Right forelimb (tissue), 1 donor: ENCODE results near the gene LRRK2.
"Not testable (repeated sequence)": the region's sequence is repeated elsewhere in the genome, so short reads cannot be mapped to it uniquely, and the experiment has no call there.

ENCODE experiments used
- DNase-seq: peaks from one replicate; pipeline ENCODE4 v3.0.0-alpha.2; 2018

LRRK2 gene

GRCh38 chr12:40325349-40325960 lies 100.7 kb downstream of the LRRK2 start:
- no peak for DNase-seq

- no peak for DNase-seq
Measured at GRCh38 chr12:40327535-40327934, 102.7 kb downstream of the LRRK2 start.

- no peak for DNase-seq
Measured at GRCh38 chr12:40330180-40330579, 105.4 kb downstream of the LRRK2 start.

GRCh38 chr12:40331886-40332285 lies 107.1 kb downstream of the LRRK2 start:
- no peak for DNase-seq

- no peak for DNase-seq
Measured at GRCh38 chr12:40335991-40336390, 111.2 kb downstream of the LRRK2 start.

- DNase-seq, result no peak
Measured at GRCh38 chr12:40336573-40337199, 111.9 kb downstream of the LRRK2 start.

- no peak for DNase-seq
Measured at GRCh38 chr12:40338071-40338470, 113.3 kb downstream of the LRRK2 start.

- DNase-seq, result no peak
Measured at GRCh38 chr12:40338621-40339020, 113.8 kb downstream of the LRRK2 start.

- DNase-seq, result no peak
Measured at GRCh38 chr12:40342010-40342409, 117.2 kb downstream of the LRRK2 start.

- DNase-seq, result no peak
Measured at GRCh38 chr12:40343124-40343523, 118.3 kb downstream of the LRRK2 start.

GRCh38 chr12:40344312-40344711 lies 119.5 kb downstream of the LRRK2 start:
- no peak for DNase-seq

- DNase-seq, result no peak
Measured at GRCh38 chr12:40351976-40352375, 127.2 kb downstream of the LRRK2 start.

- DNase-seq, result no peak
Measured at GRCh38 chr12:40375076-40375475, 150.3 kb downstream of the LRRK2 start.

GRCh38 chr12:40376533-40377267 lies 151.9 kb downstream of the LRRK2 start:
- DNase-seq, result no peak

- no peak for DNase-seq
Measured at GRCh38 chr12:40378691-40379090, 153.9 kb downstream of the LRRK2 start.

- DNase-seq, result no peak
Measured at GRCh38 chr12:40382217-40382616, 157.4 kb downstream of the LRRK2 start.

- not testable (repeated sequence) for DNase-seq
Measured at GRCh38 chr12:40387279-40387678, 162.5 kb downstream of the LRRK2 start.

GRCh38 chr12:40390980-40391379 lies 166.2 kb downstream of the LRRK2 start:
- no peak for DNase-seq

- DNase-seq, result no peak
Measured at GRCh38 chr12:40393026-40393425, 168.2 kb downstream of the LRRK2 start.

GRCh38 chr12:40399656-40400055 lies 174.9 kb downstream of the LRRK2 start:
- no peak for DNase-seq

- DNase-seq, result no peak
Measured at GRCh38 chr12:40405419-40405818, 180.6 kb downstream of the LRRK2 start.
